ENCODE results near the gene KLF2.
"Not testable (repeated sequence)": the region's sequence is repeated elsewhere in the genome, so short reads cannot be mapped to it uniquely, and the experiment has no call there.

Gene KLF2

GRCh38 chr19:16338470-16339360, 14.1 kb downstream of the KLF2 start:
- DNase-seq (ENCODE audit: low read depth) = peak; percentile 99

- no peak for DNase-seq (ENCODE audit: low read depth)
Observed at GRCh38 chr19:16339361-16339725, 14.7 kb downstream of the KLF2 start.

DNA sequence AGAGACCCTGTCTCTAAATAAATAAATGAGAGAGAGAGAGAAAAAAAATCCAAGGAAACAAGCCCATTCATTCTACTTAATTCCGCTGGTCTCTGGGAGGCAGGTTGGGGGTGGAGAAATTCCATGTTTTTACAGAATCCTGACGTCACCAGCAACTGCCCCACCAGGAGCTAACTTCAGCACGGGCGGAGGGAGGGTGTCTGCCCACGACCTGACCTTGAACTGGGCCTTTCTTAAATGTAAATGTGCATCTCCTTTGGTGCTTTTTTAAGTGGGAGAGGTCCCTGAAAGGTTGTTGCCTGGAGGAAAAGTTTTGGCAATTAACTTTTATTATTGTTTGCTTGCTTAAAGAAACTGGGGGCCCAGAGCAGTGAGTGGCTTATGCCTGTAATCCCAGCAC, 15.5 kb downstream of the KLF2 start:
- peak; percentile 73 for DNase-seq (ENCODE audit: low read depth)

DNA sequence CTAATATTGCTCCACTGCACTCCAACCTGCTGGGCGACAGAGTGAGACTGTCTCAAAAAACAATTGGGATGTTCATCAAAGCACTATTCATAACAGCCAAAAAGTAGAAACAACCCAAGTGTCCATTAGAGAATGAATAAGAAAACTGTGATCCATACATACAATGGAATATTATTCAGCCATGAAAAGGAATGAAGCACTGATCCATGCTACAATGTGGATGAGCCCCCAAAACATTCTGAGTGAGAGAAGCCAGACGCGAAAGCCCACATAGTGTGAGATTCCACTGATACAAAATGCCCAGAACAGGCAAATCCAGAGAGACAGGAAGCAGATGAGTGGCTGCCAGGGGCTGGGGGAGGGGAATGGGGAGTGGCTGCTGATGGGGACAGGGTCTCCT, 16.0 kb downstream of the KLF2 start:
- no peak for DNase-seq (ENCODE audit: low read depth)

GRCh38 chr19:16342002-16342715, 17.5 kb downstream of the KLF2 start:
- no peak for DNase-seq (ENCODE audit: low read depth)

GRCh38 chr19:16343156-16343555, 18.5 kb downstream of the KLF2 start:
- DNase-seq (ENCODE audit: low read depth) = no peak

GRCh38 chr19:16345457-16345856, 20.8 kb downstream of the KLF2 start:
- DNase-seq (ENCODE audit: low read depth) = no peak

GRCh38 chr19:16347099-16347498, 22.5 kb downstream of the KLF2 start:
- not testable (repeated sequence) for DNase-seq (ENCODE audit: low read depth)

DNA sequence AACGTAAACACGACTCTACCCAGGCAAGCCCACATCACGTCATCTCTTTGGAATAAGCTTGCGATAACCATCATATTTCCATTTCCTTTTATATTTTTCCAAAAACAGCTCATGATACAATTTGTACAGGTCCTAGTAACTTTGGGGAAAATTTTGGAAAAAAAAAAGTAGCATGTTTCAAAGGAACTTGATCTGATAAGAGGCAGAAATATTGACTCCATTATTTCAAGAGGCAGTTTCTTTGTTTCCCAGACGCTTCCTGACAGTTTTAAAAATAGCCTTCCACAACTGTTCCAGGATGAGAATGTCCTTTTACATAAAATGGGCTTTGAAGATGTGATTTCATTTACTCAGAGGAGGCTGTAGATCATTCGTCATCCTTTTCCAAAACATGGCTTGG, 23.1 kb downstream of the KLF2 start:
- DNase-seq (ENCODE audit: low read depth) = no peak

- DNase-seq (ENCODE audit: low read depth) = no peak
Observed at GRCh38 chr19:16349551-16350152, 25.0 kb downstream of the KLF2 start.

GRCh38 chr19:16351133-16351809, 26.6 kb downstream of the KLF2 start:
- peak; percentile 85 for DNase-seq (ENCODE audit: low read depth)

DNA sequence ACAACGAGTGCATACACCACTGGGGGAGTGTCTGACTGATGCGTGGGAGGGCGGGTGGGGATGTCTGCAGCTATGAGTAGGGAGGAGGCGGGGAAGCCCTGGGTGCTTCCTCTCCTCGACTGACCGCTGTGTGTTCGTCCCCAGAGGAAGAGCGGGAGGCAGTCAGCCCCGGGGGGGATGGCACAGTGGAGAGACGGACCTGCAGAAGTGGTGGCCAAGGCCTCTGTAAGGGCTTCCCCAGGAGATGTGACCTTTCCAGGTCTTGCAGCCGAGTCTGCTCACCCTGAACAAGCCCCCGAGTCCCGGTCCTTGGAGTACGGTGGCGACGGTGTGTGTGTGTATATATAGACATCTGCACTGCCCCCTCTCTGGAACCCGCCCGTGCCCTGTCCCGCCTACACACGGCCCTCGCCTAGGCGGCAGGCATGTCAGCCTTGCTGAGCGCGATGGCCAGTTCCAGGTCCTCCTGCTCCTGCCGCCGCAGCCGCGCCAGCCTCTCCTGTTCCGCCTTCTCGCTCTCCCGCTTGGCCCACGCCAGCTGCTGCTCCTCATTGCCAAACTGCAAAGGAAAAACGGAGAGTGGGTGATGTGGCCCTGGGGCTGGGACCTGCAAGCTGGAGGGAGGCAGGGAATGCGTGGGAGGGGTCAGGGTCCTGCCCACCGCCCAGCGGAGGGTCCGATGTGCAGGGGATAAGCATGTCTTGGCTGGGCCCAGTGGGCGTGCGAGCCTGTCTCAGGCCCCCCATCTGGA, 30.8 kb downstream of the KLF2 start:
- DNase-seq (ENCODE audit: low read depth) = no peak

GRCh38 chr19:16358456-16358855, 33.8 kb downstream of the KLF2 start:
- DNase-seq (ENCODE audit: low read depth) = no peak

DNA sequence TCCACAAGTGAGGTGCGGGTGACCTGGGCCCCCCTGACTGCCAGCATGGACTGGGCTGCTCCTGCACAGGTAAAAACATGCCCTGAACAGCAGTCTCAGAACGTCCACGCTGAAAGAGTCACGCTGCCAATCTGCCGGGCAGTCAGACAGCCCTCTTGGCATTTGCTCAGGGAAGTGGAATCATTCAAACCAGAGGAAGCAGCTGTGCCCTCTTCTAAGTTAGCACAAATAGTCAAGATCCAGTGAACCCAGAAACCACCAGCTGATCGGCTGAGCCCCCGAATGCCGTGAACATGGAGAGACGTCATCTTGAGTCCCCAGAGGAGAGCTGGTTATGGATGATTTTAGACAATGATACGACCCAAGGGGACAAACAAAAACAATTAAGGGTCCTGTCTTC, 34.4 kb downstream of the KLF2 start:
- DNase-seq (ENCODE audit: low read depth) = no peak

GRCh38 chr19:16359964-16360363, 35.3 kb downstream of the KLF2 start:
- no peak for DNase-seq (ENCODE audit: low read depth)

DNA sequence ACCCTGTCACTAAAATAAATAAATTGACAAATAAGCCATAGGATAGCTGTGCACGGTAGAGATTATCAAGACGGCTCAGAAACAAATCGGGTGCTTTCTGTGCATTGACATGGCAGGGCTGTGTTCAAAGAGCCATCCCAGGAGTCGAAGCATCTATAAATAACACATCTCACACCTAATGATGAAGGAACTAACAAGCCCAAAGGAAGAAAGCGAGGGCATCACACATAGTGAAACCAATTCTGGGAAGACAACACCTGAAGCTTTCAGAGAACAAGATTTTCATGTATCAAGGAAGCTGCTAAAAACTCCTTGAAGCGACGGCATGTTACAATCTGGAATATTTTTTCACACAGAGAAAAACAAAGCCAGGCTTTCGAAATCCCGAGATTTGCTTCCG, 36.1 kb downstream of the KLF2 start:
- DNase-seq (ENCODE audit: low read depth) = no peak

DNA sequence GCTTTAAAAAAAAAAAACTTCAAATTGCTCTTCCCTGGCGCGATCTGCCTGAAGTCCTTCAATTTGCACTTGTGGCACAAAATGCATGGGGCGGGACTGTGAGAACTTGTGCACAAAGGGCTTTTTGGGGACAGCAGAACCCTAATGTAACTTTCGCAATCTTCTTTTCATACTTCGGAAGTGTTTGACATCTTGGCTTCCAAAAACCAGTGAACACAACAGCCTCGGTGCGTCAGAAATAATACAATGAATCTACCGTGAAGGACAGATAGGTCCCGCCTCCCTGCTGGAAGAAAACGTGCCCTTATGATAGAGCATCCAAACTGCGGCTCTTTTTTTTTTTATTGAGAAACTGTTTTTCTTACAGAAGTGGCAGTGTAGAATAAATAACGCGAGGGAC, 36.6 kb downstream of the KLF2 start:
- no peak for DNase-seq (ENCODE audit: low read depth)

GRCh38 chr19:16361926-16362325, 37.3 kb downstream of the KLF2 start:
- DNase-seq (ENCODE audit: low read depth) = no peak

GRCh38 chr19:16363133-16363851, 38.7 kb downstream of the KLF2 start:
- no peak for DNase-seq (ENCODE audit: low read depth)

- DNase-seq (ENCODE audit: low read depth) = no peak
Observed at GRCh38 chr19:16363852-16364230, 39.2 kb downstream of the KLF2 start.

- DNase-seq (ENCODE audit: low read depth) = no peak
Observed at GRCh38 chr19:16364231-16364865, 39.7 kb downstream of the KLF2 start.

All from ELR (cell line).